ENCODE measurements around the gene ADD3.

Gene ADD3

DNA sequence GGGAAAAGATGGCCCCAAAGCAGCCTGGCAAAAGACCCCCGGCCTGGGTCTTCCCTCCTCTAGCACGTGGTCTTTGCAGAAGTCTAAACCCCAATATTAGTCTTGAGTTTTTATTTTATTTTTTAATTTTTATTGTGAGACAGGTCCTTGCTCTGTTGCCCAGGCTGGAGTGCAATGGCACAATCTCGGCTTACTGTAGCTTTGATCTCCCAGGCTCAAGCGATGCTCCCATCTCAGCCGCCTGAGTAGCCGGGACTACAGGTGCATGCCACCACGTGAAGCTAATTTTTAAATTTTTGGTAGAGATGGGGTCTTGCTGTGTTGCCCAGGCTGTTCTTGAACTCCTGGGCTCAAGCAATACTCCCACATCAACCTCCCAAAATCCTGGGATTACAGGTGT is 159.4 kb downstream of the ADD3 start:
- no peaks in the 10 kb centered on the region for H3K9me3 ChIP-seq (ENCODE audit: control insufficient read depth, low read depth, low read length)
- H3K27ac ChIP-seq (ENCODE audit: low read length), result no peak overlapping the region
- no peaks in the 10 kb centered on the region for H3K36me3 ChIP-seq (ENCODE audit: control insufficient read depth, low read depth, low read length)
- H3K9ac ChIP-seq (ENCODE audit: low read length), result no peak overlapping the region
- peaks cover 100% of the 10 kb centered on the region for H3K27me3 ChIP-seq (ENCODE audit: control insufficient read depth, insufficient read depth, low read length)
- no peak overlapping the region for H3K4me3 ChIP-seq (ENCODE audit: low read length)
- peaks cover 32% of the 10 kb centered on the region for H3K4me1 ChIP-seq (ENCODE audit: control insufficient read depth, low read depth, low read length)

DNA sequence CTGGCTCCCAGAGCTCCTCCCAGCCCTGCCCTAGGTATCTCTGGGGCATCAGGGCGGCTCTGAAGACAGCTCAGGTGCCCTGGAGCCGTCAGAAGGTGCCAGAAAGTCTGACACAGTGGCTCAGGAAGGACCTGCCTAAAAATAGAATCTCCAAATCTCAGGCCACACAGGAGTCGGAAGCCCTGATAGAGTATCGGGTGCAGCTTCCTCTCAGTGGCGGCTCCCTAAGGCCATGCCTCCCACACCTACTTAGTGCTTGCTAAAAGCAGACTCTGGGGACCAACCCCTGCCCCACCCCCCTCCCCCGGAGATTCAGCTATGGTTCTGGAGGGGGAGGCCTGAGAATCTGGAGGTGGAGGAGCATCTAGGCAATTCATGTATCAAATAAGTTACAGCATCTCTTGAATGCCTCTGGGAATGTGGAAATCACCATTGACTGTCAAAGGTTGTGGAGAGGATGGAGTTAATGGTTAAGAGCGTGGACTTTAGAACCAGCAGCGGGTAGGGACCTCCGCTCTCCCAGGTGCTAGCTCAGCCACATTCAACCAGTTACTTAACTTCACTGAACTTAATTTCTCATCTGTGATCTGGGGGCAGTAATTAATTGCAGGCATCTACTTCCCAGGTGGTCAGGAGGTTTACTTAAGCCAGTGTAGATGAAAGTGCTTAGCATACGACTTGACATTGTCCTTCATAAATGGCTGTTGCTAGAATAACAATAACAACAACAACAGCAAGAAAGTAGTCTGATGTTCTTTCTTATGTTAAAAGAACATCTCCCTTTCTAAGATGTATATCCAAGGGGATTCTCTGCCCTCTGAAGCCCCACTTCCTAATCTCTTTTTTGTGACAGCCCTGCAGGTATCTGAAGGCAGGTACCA is 161.1 kb downstream of the ADD3 start:
- Histone ChIP-seq H3K9ac (ENCODE audit: low read length) (no peak overlapping the region), H3K27ac (ENCODE audit: low read length) (no peak overlapping the region), H3K36me3 (ENCODE audit: control insufficient read depth, low read depth, low read length) (no peaks in the 10 kb centered on the region), H3K4me1 (ENCODE audit: control insufficient read depth, low read depth, low read length) (peaks cover 23% of the 10 kb centered on the region), H3K4me3 (ENCODE audit: low read length) (no peak overlapping the region), H3K27me3 (ENCODE audit: control insufficient read depth, insufficient read depth, low read length) (peaks cover 100% of the 10 kb centered on the region), H3K9me3 (ENCODE audit: control insufficient read depth, low read depth, low read length) (no peaks in the 10 kb centered on the region)

DNA sequence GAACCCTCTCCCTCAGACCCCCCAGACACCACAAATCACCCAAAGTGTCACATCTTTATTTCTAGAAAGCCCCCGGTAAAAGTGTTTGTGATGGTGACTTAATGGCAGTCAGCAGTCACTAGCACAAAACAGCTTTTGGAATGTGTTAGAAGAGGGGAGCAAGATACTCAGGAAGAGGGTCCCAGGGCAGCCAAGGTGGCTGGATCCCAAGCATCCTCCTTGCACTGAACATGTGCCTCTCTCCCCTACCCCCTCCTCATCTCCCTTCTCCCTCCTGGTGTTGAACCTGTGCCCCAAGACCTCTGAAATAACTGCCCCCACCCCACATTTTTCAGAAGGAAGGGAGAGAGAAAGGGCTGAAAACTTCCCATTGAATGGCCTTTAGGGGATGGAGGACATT is 161.8 kb downstream of the ADD3 start:
- Histone ChIP-seq H3K36me3 (ENCODE audit: control insufficient read depth, low read depth, low read length) (no peaks in the 10 kb centered on the region), H3K9ac (ENCODE audit: low read length) (no peak overlapping the region), H3K9me3 (ENCODE audit: control insufficient read depth, low read depth, low read length) (no peaks in the 10 kb centered on the region), H3K27me3 (ENCODE audit: control insufficient read depth, insufficient read depth, low read length) (peaks cover 100% of the 10 kb centered on the region), H3K4me3 (ENCODE audit: low read length) (peak overlapping the region; percentile 12), H3K4me1 (ENCODE audit: control insufficient read depth, low read depth, low read length) (peaks cover 26% of the 10 kb centered on the region), H3K27ac (ENCODE audit: low read length) (no peak overlapping the region)

DNA sequence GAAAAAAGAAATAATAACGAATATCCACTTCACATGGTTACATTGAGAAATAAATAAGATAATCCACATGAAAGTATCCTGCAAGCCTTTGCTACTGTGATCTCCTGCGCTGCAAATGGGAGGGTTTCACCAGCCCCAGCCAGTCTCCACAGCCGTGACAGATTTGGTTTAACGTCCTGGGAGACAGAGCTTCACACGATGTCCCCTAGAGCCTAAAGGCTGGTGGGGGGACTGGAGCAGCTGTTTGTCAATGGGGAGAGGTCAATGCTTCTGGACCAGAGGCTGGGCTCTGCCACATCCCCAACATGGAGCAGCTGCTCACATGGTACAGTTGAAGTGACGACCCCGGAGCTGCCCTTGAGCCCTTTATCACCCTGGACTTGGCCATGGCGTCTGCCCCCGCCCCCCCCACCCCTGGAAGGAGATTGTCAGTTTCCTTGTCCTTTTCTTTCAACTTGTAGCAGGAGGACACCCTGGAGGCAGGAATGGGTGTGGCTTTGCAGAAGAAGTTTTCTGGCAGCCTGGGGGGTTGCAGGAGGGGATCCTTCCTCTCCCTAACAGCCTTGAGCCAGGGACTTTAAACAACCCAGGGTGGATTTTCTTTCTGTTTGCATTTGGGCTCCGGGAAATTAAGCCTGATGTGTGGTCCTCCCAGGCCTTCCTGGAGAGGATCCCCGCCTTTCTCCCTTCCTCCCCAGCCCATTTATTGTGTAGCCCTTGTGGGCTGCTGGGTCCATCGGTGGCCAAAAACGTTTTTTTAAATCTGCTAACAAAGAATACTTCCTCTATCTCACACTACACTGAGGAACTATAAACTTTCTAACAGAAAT is 162.6 kb downstream of the ADD3 start:
- H3K27ac ChIP-seq (ENCODE audit: low read length), result no peak overlapping the region
- peaks cover 26% of the 10 kb centered on the region for H3K4me1 ChIP-seq (ENCODE audit: control insufficient read depth, low read depth, low read length)
- no peaks in the 10 kb centered on the region for H3K36me3 ChIP-seq (ENCODE audit: control insufficient read depth, low read depth, low read length)
- H3K9ac ChIP-seq (ENCODE audit: low read length), result no peak overlapping the region
- H3K4me3 ChIP-seq (ENCODE audit: low read length), result no peak overlapping the region
- no peaks in the 10 kb centered on the region for H3K9me3 ChIP-seq (ENCODE audit: control insufficient read depth, low read depth, low read length)
- H3K27me3 ChIP-seq (ENCODE audit: control insufficient read depth, insufficient read depth, low read length), result peaks cover 100% of the 10 kb centered on the region

DNA sequence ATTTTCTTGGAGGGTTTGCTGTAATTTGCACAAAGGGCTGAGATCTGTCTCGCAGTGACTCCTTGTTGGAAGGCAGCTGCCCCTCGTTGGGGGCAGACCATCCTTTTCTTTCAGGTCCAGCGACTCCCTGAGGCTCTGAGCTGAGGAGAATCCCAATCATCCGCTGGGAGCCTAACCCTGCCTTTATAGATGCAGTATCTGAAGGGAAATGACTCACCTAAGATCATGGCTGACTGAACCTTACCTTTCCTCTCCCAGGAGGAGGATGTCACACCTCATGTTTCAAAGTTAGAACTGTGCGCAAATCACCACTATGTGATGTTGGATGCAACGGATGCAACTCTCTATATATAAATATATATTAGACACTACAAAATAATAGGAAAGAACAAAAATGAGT is 163.2 kb downstream of the ADD3 start:
- Histone ChIP-seq H3K9ac (ENCODE audit: low read length) (no peak overlapping the region), H3K36me3 (ENCODE audit: control insufficient read depth, low read depth, low read length) (no peaks in the 10 kb centered on the region), H3K9me3 (ENCODE audit: control insufficient read depth, low read depth, low read length) (no peaks in the 10 kb centered on the region), H3K27me3 (ENCODE audit: control insufficient read depth, insufficient read depth, low read length) (peaks cover 100% of the 10 kb centered on the region), H3K27ac (ENCODE audit: low read length) (no peak overlapping the region), H3K4me1 (ENCODE audit: control insufficient read depth, low read depth, low read length) (peaks cover 29% of the 10 kb centered on the region), H3K4me3 (ENCODE audit: low read length) (no peak overlapping the region)

DNA sequence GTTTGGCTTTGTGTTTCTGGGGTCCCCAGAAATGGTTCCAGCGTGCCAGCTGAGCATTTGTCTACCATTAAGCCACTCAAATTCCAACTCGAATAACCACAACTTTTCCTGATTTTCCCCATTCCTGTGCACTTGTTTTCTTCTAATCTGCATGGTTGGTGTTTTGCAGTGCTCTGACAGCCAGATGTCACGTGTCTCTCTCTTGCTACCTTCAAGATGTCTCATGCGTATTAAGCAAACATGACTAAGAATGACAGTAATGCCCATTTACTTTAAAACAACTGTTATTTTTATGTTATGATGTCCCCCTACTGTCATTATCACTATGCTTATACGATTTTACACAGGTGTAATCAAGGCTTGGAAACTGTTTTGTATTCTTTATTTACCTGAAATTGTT is 164.4 kb downstream of the ADD3 start:
- Histone ChIP-seq H3K27me3 (ENCODE audit: control insufficient read depth, insufficient read depth, low read length) (peaks cover 98% of the 10 kb centered on the region), H3K36me3 (ENCODE audit: control insufficient read depth, low read depth, low read length) (no peaks in the 10 kb centered on the region), H3K9ac (ENCODE audit: low read length) (no peak overlapping the region), H3K4me1 (ENCODE audit: control insufficient read depth, low read depth, low read length) (peaks cover 35% of the 10 kb centered on the region), H3K4me3 (ENCODE audit: low read length) (no peak overlapping the region), H3K27ac (ENCODE audit: low read length) (no peak overlapping the region), H3K9me3 (ENCODE audit: control insufficient read depth, low read depth, low read length) (no peaks in the 10 kb centered on the region)

DNA sequence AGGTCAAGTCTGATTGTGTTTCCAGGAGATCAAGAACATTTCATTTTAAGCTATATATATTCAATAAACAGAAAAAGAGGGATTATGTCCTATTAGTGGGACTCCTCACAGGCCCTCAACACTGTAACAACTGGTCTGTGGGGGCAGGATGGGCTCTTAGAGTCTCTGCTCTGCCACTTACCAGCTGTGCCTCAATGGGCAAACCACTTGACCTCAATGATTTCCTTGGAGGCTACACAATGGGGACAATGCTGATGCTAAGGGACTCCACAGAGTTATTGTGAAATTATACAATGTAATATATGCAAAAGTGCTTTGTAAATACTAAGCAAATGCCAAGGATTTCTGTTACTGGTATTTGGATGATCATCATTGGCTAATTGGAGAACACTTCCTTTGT is 166.4 kb downstream of the ADD3 start:
- H3K4me3 ChIP-seq (ENCODE audit: low read length), result no peak overlapping the region
- peaks cover 27% of the 10 kb centered on the region for H3K4me1 ChIP-seq (ENCODE audit: control insufficient read depth, low read depth, low read length)
- H3K27me3 ChIP-seq (ENCODE audit: control insufficient read depth, insufficient read depth, low read length), result peaks cover 85% of the 10 kb centered on the region
- no peak overlapping the region for H3K9ac ChIP-seq (ENCODE audit: low read length)
- no peak overlapping the region for H3K27ac ChIP-seq (ENCODE audit: low read length)
- H3K36me3 ChIP-seq (ENCODE audit: control insufficient read depth, low read depth, low read length), result no peaks in the 10 kb centered on the region
- no peaks in the 10 kb centered on the region for H3K9me3 ChIP-seq (ENCODE audit: control insufficient read depth, low read depth, low read length)

DNA sequence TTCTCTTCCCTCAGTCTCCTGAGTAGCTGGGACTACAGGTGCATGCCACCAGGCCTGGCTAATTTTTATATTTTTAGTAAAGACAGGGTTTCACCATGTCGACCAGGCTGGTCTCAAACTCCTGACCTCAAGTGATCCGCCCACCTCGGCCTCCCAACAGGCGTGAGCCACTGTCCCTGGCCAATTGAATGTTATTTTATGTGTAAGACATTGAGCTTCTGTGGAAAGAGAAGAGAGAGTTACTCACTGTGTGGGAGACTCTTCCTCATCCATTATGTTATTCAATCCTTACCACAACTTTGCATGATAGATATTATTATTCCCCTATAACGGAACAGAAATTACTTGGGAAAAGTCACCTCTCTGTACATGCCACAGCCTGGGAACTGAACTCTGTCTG is 167.0 kb downstream of the ADD3 start:
- H3K27me3 ChIP-seq (ENCODE audit: control insufficient read depth, insufficient read depth, low read length), result peaks cover 84% of the 10 kb centered on the region
- no peak overlapping the region for H3K9ac ChIP-seq (ENCODE audit: low read length)
- H3K36me3 ChIP-seq (ENCODE audit: control insufficient read depth, low read depth, low read length), result no peaks in the 10 kb centered on the region
- peaks cover 21% of the 10 kb centered on the region for H3K4me1 ChIP-seq (ENCODE audit: control insufficient read depth, low read depth, low read length)
- H3K4me3 ChIP-seq (ENCODE audit: low read length), result no peak overlapping the region
- H3K27ac ChIP-seq (ENCODE audit: low read length), result no peak overlapping the region
- H3K9me3 ChIP-seq (ENCODE audit: control insufficient read depth, low read depth, low read length), result no peaks in the 10 kb centered on the region

DNA sequence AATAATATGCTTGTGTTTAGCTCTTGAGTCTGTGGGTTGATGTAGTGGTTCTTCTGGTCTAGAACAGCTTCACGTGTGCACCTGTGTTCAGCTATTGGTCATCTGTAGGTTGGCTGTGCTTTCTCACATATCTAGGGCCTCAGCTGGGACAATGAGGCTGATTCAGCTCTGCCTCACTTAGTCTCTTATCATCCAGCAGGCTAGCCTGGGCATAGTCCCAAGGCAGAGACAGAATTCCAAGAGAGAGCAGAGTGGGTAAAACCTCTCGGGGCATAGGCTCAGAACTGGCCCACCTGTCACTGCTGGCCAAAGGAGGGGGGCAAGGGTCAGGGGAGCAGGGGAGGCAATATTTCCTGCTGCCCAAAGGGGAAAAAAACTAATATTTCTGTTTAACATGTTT is 167.6 kb downstream of the ADD3 start:
- no peaks in the 10 kb centered on the region for H3K9me3 ChIP-seq (ENCODE audit: control insufficient read depth, low read depth, low read length)
- no peak overlapping the region for H3K27ac ChIP-seq (ENCODE audit: low read length)
- H3K4me1 ChIP-seq (ENCODE audit: control insufficient read depth, low read depth, low read length), result peaks cover 17% of the 10 kb centered on the region
- H3K4me3 ChIP-seq (ENCODE audit: low read length), result no peak overlapping the region
- peaks cover 78% of the 10 kb centered on the region for H3K27me3 ChIP-seq (ENCODE audit: control insufficient read depth, insufficient read depth, low read length)
- no peaks in the 10 kb centered on the region for H3K36me3 ChIP-seq (ENCODE audit: control insufficient read depth, low read depth, low read length)
- H3K9ac ChIP-seq (ENCODE audit: low read length), result no peak overlapping the region

DNA sequence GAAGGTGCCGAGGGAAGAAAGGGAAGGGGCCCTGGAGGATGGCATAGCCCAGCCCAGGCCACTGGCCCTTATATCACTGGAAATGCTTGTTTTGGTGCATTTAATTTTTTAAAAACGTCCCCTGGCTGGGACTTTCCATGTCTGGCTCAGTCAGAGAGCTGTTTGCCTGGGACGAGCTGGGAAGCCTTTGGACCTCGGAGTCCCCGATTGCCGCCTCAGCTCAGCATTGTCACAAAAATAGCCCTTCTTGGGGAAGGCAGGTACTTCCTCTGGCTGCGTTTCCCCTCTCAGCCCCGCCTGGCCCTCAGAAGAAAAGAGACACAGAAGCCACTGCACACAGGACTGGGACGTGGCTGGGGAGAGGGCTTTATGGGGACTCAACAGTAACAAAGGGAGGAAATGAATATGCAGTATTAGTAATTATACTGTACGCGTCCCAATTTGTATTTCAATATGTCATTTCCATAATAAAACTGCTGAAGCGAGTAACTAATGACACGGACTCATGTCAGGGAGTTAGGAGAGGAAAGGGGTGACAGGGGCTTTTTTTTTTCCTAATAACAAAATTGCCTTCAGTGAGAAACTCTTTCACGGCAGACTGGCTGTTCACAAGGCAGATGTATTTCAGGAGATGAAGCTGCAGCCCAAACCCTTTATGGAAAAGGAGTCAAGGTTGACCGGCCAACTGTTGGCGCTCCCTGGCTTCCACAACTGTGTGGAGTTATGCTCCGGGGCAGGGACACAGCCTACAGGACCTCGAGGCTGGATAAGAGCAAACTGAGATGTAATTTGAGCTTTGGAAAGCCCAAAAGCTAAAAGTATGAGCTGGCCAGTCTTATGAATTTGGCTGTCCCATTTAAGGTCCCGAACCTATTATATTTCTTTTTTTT is 168.6 kb downstream of the ADD3 start:
- H3K4me3 ChIP-seq (ENCODE audit: low read length), result no peak overlapping the region
- no peak overlapping the region for H3K9ac ChIP-seq (ENCODE audit: low read length)
- no peak overlapping the region for H3K27ac ChIP-seq (ENCODE audit: low read length)
- H3K27me3 ChIP-seq (ENCODE audit: control insufficient read depth, insufficient read depth, low read length), result peaks cover 68% of the 10 kb centered on the region
- H3K36me3 ChIP-seq (ENCODE audit: control insufficient read depth, low read depth, low read length), result no peaks in the 10 kb centered on the region
- H3K9me3 ChIP-seq (ENCODE audit: control insufficient read depth, low read depth, low read length), result no peaks in the 10 kb centered on the region
- H3K4me1 ChIP-seq (ENCODE audit: control insufficient read depth, low read depth, low read length), result peaks cover 17% of the 10 kb centered on the region

DNA sequence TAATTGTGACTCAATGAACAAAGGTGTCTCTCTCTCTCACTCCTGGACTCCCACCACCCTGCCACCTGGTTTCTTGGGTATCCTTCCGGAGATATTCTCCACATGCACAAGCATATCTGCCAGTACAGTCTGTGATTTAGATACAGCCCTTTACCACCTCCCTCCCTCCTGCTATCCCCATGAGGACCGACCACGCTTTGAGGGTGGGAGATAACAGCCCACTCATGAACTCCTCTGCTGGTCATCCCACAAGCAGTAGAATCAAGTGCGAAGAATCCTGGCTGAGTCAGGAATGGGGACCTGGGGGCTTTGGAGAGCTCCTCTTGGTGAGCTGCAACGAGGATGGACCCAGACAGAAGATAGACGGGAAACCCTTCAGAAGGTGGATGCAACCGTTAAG is 171.4 kb downstream of the ADD3 start:
- no peaks in the 10 kb centered on the region for H3K9me3 ChIP-seq (ENCODE audit: control insufficient read depth, low read depth, low read length)
- peaks cover 12% of the 10 kb centered on the region for H3K4me1 ChIP-seq (ENCODE audit: control insufficient read depth, low read depth, low read length)
- H3K27ac ChIP-seq (ENCODE audit: low read length), result no peak overlapping the region
- H3K4me3 ChIP-seq (ENCODE audit: low read length), result no peak overlapping the region
- no peak overlapping the region for H3K9ac ChIP-seq (ENCODE audit: low read length)
- peaks cover 40% of the 10 kb centered on the region for H3K27me3 ChIP-seq (ENCODE audit: control insufficient read depth, insufficient read depth, low read length)
- H3K36me3 ChIP-seq (ENCODE audit: control insufficient read depth, low read depth, low read length), result no peaks in the 10 kb centered on the region
